Measurements from ENCODE around the gene ZNF664.

- TF ChIP-seq CTCF (IDR thresholded peaks at IDR 0.05; ENCODE audit: borderline replicate concordance, extremely low read depth, low read length, poor library complexity, severe bottlenecking) (no peak), EZH2 (IDR thresholded peaks at IDR 0.05; ENCODE audit: borderline replicate concordance, low read depth, low read length, severe bottlenecking) (no peak)
Observed at GRCh38 chr12:124010687-124011086, 37.7 kb downstream of the ZNF664 start.

Measured in DND-41 (cell line).